ENCODE measurements around the gene DNMT1.

DNMT1 gene

DNA sequence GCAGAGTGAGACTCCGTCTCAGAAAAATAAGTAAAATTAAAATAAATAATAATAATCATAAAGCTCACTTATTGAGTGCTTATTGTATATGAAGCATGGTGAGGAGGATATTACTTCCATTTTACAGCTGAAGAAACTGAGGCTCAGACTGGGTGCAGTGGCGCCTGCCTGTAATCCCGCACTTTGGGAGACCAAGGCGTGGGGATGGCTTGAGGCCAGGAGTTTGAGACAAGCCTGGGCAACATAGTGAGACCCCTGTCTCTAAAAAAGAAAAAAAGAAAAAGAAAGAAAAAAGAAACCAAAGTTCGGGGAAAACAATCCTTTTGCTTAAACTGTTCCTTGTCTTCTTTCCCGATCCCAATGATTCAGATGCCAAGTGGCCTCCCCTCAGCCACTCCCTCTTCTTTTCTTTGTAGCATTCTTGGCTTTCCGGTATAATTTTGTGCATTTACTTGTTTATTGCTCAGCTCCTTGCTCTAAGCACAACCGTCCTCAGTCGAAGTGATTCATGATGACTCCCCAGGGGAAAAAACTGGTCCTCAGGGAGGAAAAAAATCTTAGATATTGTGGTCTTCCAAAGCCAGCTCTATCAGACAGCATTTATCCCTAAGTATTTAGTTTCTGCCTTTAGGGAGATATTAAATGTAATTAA is 74.1 kb downstream of the DNMT1 start:
- TF ChIP-seq, protein P1, sequence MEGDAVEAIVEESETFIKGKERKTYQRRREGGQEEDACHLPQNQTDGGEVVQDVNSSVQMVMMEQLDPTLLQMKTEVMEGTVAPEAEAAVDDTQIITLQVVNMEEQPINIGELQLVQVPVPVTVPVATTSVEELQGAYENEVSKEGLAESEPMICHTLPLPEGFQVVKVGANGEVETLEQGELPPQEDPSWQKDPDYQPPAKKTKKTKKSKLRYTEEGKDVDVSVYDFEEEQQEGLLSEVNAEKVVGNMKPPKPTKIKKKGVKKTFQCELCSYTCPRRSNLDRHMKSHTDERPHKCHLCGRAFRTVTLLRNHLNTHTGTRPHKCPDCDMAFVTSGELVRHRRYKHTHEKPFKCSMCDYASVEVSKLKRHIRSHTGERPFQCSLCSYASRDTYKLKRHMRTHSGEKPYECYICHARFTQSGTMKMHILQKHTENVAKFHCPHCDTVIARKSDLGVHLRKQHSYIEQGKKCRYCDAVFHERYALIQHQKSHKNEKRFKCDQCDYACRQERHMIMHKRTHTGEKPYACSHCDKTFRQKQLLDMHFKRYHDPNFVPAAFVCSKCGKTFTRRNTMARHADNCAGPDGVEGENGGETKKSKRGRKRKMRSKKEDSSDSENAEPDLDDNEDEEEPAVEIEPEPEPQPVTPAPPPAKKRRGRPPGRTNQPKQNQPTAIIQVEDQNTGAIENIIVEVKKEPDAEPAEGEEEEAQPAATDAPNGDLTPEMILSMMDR (conservative IDR thresholded peaks at IDR 0.05; ENCODE audit: low read depth, low read length), result no peak
- no peak overlapping the region for H3K4me3 ChIP-seq (ENCODE audit: low read depth, low read length)
- DNase-seq (ENCODE audit: low read depth), result peak; percentile 70

DNA sequence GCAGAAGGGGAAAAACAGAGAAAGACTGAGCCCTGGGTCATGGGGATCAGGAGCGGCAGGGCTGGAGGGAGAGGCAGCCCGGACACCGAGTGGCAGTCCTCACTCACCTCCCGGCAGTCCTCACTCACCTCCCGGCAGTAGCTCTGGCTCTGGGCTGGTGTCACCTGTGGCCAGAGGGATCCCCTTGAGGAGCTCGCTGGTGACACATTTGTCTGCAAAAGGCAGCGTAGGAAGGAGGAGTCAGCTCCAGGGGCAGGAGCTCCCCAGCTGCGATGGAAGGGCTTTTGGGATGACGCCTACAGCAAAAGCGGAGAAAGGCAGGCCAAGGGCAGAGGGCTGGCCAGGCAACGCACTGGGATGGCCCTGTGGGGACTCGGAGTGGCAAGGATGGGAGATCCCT is 75.8 kb downstream of the DNMT1 start:
- no peak for DNase-seq (ENCODE audit: low read depth)
- H3K4me3 ChIP-seq (ENCODE audit: low read depth, low read length), result peak overlapping the region; percentile 96
- TF ChIP-seq, protein P1 (conservative IDR thresholded peaks at IDR 0.05; ENCODE audit: low read depth, low read length), result no peak

DNA sequence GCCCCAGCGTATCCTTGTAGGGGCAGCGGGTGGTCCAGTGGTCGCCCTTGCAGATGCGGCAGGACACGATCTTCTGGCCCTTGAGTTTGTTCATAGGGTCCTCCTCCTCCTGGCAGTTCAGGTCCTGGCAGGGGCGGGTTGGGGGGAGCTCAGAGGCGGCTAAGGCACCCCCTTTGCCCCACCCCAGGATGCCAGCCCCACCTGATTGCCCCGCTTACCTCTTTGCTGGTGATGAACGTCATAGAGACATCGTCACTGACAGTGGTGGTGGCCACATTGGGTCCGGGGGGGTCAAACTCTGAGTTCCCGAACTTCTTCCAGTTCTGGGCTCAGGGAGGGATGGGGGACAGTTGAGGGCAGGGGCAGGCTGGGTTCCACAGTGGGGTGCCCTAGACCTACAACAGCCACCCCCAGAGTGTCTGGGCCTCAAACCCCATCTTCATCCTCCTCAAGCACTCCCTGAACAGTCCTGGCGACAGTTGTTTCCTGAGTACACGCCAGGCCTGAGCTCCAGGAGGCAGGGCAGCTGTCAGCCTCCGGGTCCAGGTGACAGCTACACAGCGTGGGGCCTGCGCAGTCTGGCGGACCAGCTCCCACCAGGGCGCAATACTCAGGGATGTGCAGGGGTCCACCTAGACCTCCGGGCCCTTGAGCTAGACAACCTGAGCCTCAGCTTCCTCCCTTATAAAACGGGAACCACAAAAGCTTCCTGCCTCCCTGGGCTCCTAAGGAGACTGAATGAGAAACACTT is 77.7 kb downstream of the DNMT1 start:
- TF ChIP-seq, protein P1 (conservative IDR thresholded peaks at IDR 0.05; ENCODE audit: low read depth, low read length), result no peak
- H3K4me3 ChIP-seq (ENCODE audit: low read depth, low read length), result no peak overlapping the region

DNA sequence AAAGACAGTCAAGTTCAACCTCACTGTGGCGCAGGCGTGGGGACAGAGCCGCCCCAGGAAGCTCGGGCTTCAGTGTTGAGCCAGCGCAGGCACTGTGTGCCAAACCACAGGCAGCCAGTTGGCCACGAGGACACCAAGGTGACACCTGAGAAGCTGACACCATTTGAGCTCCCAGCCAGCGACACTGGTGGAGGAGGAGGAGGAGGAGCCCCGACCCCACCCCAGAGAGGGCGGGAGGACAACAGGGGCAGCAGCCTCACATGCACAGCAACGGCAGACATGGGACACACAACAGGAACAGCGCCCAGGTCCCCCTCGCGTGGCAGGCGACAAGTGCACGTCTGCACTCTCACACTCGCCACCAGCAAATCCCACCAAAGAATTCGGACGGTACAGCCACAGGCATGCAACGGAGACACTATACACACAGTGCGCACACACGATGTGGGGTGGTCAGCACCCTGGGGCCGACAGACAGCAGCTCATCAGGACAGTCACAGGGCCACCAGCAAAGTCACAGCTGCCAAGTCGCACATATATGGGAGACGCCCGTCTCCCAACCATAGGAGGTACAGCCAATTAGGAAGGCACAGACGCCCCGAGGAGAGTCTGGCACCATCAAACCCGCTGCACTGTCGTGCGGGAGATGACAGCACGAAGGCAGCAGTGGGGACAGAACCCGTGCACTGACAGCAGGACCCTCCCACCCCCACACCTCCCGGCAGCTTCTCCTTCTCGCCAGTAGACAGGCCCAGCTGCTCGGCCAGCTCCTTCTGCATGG is 78.5 kb downstream of the DNMT1 start:
- no peak for DNase-seq (ENCODE audit: low read depth)
- TF ChIP-seq, protein P1 (conservative IDR thresholded peaks at IDR 0.05; ENCODE audit: low read depth, low read length), result no peak
- no peak overlapping the region for H3K4me3 ChIP-seq (ENCODE audit: low read depth, low read length)

More for the DNA sequence above, 77.7 kb downstream of the DNMT1 start:
- DNase-seq (ENCODE audit: low read depth), result no peak

DNA sequence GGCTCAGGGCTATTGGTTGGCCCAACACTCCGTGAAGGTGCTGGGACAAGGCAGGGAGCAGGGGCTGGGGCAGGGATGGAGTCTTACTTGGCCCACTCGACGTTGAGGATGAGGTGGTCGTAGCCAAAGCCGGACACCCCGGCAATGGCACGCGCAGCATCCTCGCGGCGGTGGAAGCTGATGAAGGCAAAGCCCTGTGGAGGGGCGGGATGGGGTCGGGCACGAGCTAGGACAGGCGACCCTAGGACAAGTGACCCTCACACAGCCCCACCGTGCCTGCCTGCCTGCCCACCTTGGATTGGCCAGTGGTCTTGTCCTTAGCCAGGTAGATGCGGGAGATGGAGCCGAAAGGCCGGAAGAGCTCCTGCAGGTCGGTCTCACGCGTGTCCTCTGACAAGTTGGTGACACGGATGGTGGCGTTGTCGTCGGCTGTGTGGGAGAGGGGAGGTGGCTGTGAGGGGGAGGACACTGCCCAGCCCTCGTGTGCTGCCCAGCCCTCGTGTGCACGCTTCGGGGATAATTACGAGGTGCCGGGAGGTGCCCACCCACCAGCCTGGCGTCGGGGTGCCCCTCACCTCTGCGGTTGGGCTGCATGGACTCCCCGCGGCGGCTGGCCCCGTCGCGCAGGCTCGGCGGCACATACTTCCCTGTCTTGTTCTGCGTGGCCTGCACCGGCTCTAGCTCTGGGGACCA is 79.2 kb downstream of the DNMT1 start:
- TF ChIP-seq, protein P1 (conservative IDR thresholded peaks at IDR 0.05; ENCODE audit: low read depth, low read length), result no peak
- no peak overlapping the region for H3K4me3 ChIP-seq (ENCODE audit: low read depth, low read length)

DNA sequence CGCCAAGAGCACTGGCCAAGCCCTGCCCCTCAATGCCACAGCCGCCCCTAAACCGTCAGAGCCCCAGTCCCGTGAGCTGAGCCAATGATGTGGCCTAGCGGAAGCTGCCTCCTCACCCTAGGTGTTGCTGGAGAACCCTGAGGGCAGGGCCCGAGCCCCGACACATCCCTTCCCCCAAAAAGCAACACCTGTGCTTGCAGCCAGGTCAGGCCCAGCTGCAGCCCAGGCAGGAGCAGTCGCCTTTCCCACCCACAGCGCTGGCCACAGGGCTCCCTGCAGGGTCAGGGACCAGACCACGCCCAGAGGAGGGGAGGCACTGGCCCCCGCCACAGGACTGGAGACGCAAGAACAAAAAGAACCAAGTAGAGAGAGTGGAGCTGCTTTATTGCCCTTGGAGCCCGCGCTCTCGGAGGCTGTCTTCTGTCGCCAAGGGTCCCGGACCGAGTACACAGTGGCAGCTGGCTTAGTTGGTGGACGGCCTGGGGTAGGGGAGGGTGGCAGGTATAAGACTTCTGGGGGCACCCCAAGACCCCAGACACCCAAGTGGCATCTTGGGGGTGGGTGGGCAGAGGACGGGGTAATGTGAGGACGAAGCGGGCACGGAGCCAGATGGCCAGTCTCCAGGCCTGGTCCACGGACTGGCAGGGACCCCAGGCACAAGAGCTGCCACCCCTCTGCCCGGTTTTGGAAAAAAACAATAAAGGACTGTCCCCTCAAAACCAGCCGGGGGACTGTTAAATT is 79.9 kb downstream of the DNMT1 start:
- H3K4me3 ChIP-seq (ENCODE audit: low read depth, low read length), result no peak overlapping the region
- DNase-seq (ENCODE audit: low read depth), result no peak
- TF ChIP-seq, protein P1 (conservative IDR thresholded peaks at IDR 0.05; ENCODE audit: low read depth, low read length), result no peak

More for the DNA sequence above, 79.2 kb downstream of the DNMT1 start:
- no peak for DNase-seq (ENCODE audit: low read depth)
